Stomach smooth muscle (tissue), 2 donors: ENCODE data around the gene TBX1.

Source experiments
- H3K27ac ChIP-seq: one replicate; pipeline ENCODE4 v1.7.0; 2013; ENCODE audit warnings: mild to moderate bottlenecking, low read length, inconsistent platforms
- H3K27me3 ChIP-seq, 2 donors: one replicate each; pipeline ENCODE4 v1.7.0; 2013; ENCODE audit warnings: low read length in 2 of 2; ENCODE audit not compliant: insufficient read depth in 2 of 2, control insufficient read depth in 1 of 2
- H3K36me3 ChIP-seq, 2 donors: one replicate each; pipeline ENCODE4 v1.7.0; 2013; ENCODE audit warnings: low read length in 2 of 2; ENCODE audit not compliant: control insufficient read depth in 2 of 2, insufficient read depth in 2 of 2
- H3K4me1 ChIP-seq: one replicate; pipeline ENCODE4 v1.7.0; 2013; ENCODE audit warnings: low read length; ENCODE audit not compliant: control insufficient read depth, insufficient read depth
- H3K4me3 ChIP-seq, 2 donors: one replicate each; pipeline ENCODE4 v1.7.0; 2013; ENCODE audit warnings: low read length in 2 of 2
- H3K9ac ChIP-seq, 2 donors: one replicate each; pipeline ENCODE4 v1.7.0; 2013; ENCODE audit warnings: low read length in 2 of 2, mild to moderate bottlenecking in 1 of 2
- H3K9me3 ChIP-seq, 2 donors: one replicate each; pipeline ENCODE4 v1.7.0; 2013; ENCODE audit warnings: low read length in 2 of 2; ENCODE audit not compliant: control insufficient read depth in 2 of 2
- donor health status: healthy.
- donor health status: Pancreatic carcinoma.

TBX1 gene

DNA sequence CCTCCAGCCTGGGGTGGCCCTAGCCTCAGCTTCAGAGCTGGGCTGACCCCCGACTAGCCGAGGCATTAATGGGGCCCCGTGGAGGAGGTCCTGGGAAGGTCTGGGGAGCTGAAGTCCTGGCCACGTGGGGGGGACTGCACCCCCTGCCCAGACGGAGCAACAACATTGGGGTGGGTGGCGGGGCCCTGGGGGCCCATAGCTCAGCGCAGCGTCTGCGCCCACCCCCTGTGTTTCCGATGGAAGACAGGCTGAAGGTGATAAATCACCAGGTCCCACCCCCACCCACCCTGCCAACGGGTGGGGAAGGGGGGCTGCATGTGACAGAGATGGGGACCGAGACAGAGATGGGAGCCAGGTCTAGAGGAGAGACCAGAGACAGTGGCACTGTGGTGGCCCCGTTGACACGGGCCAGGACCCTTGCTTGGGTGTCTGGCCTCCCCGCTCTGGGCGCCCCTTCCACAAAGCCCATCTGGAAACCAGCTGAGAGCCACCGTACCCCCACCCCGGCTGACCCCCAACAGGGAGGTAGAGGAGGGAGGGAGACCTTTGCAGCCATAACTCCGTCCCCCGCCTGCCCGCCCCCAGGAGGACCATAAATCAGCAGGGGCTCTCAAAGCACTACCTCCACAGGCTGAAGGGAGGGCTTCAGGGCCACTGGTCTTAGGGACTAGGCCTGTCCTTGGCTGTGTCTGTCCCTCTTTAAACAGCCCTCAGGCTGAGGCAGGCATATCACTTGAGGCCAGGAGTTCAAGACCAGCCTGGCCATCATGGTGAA, 29.0 kb upstream of the TBX1 start:
- Histone ChIP-seq H3K27me3 (peaks cover 0 to 10% of the 10 kb centered on the region in 2 donors), H3K4me1 (peaks cover 8% of the 10 kb centered on the region), H3K27ac (no peak overlapping the region), H3K9ac (no peak overlapping the region), H3K36me3 (no peaks in the 10 kb centered on the region), H3K4me3 (no peak overlapping the region), H3K9me3 (no peaks in the 10 kb centered on the region)

DNA sequence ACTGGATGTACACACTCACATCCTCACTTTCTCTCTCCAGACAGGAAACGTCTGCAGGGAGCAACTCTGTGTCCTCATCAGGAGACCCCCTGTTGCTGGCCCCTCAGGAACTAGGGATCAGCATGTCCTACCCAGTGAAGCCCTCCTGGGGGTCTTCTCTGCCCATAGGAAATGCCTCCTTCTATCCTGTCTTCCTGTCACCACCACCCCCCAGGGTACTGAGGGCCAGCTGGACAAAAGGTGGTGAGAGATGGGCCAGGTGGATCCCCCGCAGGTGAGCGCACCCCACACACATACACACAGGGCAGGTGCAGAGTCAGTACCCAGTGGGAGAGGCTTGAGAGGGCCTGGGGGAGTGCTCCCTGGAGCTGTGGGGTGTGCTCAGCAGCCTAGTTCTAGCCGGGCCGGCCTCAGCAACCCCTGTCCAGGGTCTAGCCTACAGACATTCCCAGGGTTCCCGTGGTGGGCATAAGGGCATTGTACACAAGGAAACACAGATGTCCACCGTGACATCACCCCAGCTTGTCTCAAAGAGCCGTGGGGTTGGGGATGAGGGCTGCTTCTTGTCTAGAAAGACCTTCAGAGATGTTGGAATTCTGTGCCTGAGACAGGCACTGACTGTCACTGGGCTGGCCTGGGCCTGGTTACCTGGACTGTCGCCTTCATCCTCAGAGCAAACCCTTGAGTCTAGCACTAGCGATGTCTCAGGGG, 28.0 kb upstream of the TBX1 start:
- Histone ChIP-seq H3K27me3 (peaks cover 0 to 15% of the 10 kb centered on the region in 2 donors), H3K9ac (no peak overlapping the region), H3K4me1 (peaks cover 8% of the 10 kb centered on the region), H3K9me3 (no peaks in the 10 kb centered on the region), H3K4me3 (no peak overlapping the region), H3K27ac (no peak overlapping the region), H3K36me3 (no peaks in the 10 kb centered on the region)

DNA sequence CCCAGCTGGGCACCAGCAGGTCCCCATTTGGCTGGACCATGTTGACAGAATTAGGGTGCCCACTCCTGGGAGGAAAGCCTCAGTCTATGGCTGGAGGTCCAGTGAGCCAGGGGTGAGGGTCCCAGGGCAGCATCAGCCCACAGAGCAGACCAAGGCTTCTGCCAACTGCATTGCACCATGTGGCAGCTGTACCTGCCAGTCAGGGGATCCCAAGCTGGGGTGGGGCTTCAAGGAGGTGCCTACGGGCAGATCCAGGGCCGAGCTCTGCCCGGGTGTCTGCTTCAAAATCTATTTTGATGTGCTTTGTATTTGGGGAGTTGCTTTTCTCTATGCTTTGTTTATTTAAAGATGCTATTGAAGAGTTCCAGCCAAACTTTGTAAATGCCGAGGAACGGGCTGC, 26.8 kb upstream of the TBX1 start:
- Histone ChIP-seq H3K4me1 (peaks cover 8% of the 10 kb centered on the region), H3K27ac (no peak overlapping the region), H3K27me3 (peaks cover 0 to 15% of the 10 kb centered on the region in 2 donors), H3K36me3 (no peaks in the 10 kb centered on the region), H3K4me3 (no peak overlapping the region), H3K9ac (no peak overlapping the region), H3K9me3 (no peaks in the 10 kb centered on the region)

DNA sequence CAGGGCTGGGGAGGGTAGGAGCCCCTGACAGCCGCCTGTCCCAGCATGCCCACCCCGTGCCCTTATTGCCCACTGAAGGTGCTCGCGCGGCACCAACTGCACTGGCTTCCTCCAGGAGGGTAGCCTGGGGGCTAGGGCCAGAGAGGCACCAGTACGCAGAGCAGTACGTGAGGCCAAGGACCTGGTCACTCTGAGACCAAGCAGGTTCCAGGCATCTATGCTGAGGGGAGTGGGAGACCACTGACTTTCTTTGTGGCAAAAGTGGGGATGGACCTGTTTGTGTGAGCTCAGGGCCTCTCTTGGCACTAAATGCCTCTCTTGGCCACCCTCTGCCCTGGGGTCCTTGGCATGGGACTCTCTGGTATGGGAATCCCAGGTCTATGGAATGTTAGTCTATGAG, 26.4 kb upstream of the TBX1 start:
- Histone ChIP-seq H3K4me1 (peaks cover 8% of the 10 kb centered on the region), H3K27me3 (peaks cover 2 to 15% of the 10 kb centered on the region in 2 donors), H3K4me3 (no peak overlapping the region), H3K9me3 (no peaks in the 10 kb centered on the region), H3K9ac (no peak overlapping the region), H3K27ac (no peak overlapping the region), H3K36me3 (no peaks in the 10 kb centered on the region)

DNA sequence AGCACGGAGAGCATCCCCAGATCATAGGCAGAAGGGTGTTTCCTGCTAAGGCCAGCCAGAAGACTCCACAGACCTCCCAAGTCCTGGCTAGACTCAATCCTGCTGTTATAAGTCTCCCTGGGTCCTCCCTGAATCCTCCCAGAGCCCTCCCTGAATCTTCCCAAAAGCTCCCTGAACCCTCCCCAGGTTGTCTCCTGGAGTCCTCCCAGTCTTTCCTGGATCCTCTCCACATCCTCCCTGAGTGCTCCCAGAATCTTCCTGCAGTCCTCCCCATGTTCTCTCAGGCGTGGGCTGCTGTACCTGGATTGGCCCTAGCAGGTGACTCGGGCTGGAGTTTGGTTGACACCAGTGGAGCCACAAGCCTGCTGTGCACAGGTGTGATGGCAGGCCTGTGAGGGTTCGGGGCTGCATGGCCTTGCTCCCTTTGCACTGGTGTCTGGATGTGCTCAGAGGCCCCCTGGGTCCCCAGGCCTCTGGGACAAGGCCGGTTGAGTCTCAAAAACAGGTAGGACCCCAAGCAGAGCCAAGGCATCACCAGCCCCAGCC, 25.7 kb upstream of the TBX1 start:
- peaks cover 2 to 15% of the 10 kb centered on the region in 2 donors for H3K27me3 ChIP-seq
- no peaks in the 10 kb centered on the region for H3K9me3 ChIP-seq
- no peak overlapping the region for H3K27ac ChIP-seq
- H3K36me3 ChIP-seq = no peaks in the 10 kb centered on the region
- H3K9ac ChIP-seq = no peak overlapping the region
- H3K4me3 ChIP-seq = no peak overlapping the region
- H3K4me1 ChIP-seq = peaks cover 8% of the 10 kb centered on the region

DNA sequence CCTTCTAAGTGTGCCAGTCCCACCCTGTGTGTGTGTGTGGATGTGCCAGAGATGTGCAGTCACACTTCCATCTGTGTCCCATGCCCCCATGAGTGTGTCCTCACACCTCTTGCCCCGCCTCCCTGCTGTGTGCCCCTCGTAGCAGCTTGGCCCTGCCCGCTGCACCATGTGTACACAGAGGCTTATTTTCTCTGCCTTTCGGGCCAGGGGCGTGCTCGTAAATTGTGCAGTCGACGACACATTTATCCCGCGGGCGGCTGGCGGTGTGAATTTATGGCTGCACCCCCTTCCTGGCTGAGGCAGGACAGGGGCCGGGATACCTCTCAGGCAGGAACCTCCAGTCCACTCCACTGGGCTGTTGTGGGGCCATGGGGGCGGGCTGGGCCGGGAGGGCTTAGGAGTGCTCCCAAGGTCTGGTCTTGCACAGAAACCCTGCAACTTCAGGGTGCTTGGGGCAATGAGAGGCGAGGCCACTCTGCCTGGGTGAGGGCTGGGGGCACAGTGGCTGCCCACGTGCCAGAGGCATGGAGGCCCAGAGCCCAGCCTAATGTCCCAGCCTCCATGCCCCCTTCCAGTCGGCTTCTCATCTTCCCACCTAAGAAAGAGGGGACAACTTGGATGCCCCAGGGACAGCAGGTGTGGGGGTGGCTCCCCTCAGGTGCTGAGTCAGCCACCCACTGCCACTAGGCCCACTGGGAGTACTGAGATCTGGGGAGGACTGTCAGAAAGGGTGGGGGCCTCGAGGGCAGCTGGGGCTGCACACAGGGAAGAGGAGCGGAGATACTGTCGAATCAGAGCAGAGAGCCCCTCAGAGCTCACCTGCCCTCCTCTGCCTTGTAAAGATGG, 24.7 kb upstream of the TBX1 start:
- H3K36me3 ChIP-seq = no peaks in the 10 kb centered on the region
- H3K9me3 ChIP-seq = no peaks in the 10 kb centered on the region
- H3K27me3 ChIP-seq = peaks cover 2 to 14% of the 10 kb centered on the region in 2 donors
- H3K4me1 ChIP-seq = peaks cover 3% of the 10 kb centered on the region
- no peak overlapping the region for H3K9ac ChIP-seq
- H3K4me3 ChIP-seq = no peak overlapping the region
- H3K27ac ChIP-seq = no peak overlapping the region

DNA sequence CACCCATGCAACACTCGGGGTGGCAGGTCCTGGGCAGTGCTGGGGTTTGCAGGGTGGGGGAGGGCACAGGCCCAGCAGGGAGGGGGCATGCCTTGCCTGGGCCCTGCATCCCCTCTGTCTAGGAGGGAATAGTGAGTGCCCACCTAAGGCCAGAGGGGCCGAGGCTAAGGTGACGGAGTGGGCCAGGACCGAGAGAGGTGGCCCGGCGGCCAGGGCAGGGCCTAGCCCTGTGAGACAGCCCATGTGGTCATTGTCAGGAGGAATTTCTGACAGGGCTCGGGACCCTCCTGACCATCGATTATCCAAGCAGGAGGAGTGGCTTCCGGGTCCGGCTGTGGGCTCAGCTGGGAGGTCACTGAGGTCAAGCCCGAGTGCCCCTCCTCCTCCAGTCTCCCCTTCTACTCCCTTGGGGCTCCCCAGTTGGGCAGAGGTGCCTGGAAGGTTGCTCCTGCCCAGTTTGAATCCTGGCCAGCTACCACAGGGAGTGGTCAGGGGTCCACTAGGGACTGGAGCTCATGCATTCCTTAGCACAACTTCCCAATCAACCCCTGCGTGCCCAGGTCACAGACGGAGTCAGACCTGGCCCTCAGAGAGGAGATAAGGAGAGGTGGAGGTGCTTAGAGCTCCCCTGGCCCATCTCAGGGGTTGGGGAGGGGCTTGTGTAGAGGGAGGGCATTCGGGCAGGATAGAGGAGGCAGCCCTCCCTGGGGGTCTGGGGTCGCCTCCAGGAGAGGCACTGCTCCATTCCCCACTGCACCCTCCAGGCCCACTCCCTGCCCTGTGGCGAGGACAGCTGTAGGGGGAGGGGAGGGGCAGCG, 22.5 kb upstream of the TBX1 start:
- no peak overlapping the region for H3K4me3 ChIP-seq
- no peaks in the 10 kb centered on the region for H3K9me3 ChIP-seq
- no peaks in the 10 kb centered on the region for H3K36me3 ChIP-seq
- H3K27me3 ChIP-seq = peaks cover 2 to 9% of the 10 kb centered on the region in 2 donors
- H3K4me1 ChIP-seq = no peaks in the 10 kb centered on the region
- no peak overlapping the region for H3K9ac ChIP-seq
- H3K27ac ChIP-seq = no peak overlapping the region

DNA sequence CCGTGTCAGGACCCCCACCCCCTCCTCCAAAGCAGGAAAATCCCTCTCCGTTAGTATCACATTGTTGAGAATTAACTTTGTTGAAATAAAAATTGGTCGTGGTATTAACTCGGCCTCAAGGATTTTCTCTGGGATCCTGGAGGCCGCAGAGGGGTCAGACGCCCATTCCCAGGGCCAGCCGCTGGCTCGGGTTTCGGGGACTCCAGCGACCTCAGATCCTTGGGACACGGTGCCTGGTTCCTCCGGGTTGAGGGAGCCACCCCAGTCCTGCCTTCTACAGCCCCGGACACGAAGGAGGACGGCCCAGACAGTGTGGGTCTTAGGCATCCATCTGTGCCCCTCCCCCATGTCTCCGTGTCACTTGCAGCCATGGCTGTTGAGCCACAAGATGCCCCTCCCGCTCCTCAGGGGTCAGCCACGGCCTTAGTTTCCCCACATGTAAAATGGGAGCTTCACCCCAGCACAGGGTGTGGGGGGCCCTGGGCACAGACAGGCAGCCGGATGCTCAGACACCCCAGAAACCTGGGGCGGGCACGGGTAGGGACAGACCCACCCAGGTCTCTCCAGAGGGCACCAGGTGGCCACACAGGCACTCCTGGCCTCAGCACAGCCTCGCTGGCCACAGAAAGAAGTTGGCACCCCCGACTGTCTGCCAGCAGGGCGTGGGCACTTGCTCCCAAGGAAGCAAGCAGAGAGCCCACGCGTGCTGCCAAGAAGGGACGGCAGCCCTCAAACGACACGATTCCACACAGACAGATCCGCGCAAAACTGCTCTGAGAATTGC, 21.7 kb upstream of the TBX1 start:
- H3K9me3 ChIP-seq = no peaks in the 10 kb centered on the region
- H3K36me3 ChIP-seq = no peaks in the 10 kb centered on the region
- peaks cover 2 to 9% of the 10 kb centered on the region in 2 donors for H3K27me3 ChIP-seq
- no peak overlapping the region for H3K27ac ChIP-seq
- H3K4me3 ChIP-seq = no peak overlapping the region
- no peaks in the 10 kb centered on the region for H3K4me1 ChIP-seq
- H3K9ac ChIP-seq = no peak overlapping the region

DNA sequence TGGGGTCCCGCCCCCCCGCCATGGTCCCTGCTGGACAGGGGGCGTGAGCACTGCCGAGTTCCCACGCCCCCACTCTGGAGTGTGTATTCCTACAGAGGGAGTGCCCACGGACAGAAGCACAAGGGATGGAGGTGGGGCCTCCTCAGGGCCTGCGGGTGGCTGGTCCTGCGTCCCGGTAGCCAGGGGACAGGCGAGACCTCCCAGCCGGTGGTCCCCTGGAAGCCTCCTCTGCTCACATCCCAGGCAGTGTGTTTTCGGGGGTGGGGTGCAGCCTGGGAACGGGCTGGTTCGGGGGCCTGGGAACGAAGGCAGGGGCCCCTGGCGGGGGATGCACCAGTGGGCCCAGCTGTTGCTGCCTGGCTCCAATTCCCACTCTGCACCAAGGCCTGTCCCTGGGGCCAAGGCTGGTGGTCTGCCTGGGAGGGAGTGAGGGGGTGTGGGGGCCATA, 21.1 kb upstream of the TBX1 start:
- H3K27ac ChIP-seq = no peak overlapping the region
- peaks cover 2 to 9% of the 10 kb centered on the region in 2 donors for H3K27me3 ChIP-seq
- H3K9me3 ChIP-seq = no peaks in the 10 kb centered on the region
- H3K9ac ChIP-seq = no peak overlapping the region
- no peaks in the 10 kb centered on the region for H3K36me3 ChIP-seq
- H3K4me3 ChIP-seq = no peak overlapping the region
- no peaks in the 10 kb centered on the region for H3K4me1 ChIP-seq
